Head of caudate nucleus (tissue), 42 donors: ENCODE results near the gene CCDC192.

Source experiments
- DNase-seq, 42 donors: peaks; one replicate each; pipeline versions ENCODE4 v3.0.0 to v3.0.0-alpha.2; 2020 to 2021; ENCODE audit warnings: mixed read lengths in 7 of 42
- intact Hi-C: fragments of 100-400 bp; cut with DNase I; formaldehyde crosslinking; loops from one replicate; pipeline ENCODE4 v1.15.0; 2022

CCDC192 gene

GRCh38 chr5:127959152-127959764 lies 256.1 kb downstream of the CCDC192 start:
- intact Hi-C loops: no loop called here
- DNase-seq: peak in 40 of 42 donors; percentile 17 to 80 (median 55)

DNA sequence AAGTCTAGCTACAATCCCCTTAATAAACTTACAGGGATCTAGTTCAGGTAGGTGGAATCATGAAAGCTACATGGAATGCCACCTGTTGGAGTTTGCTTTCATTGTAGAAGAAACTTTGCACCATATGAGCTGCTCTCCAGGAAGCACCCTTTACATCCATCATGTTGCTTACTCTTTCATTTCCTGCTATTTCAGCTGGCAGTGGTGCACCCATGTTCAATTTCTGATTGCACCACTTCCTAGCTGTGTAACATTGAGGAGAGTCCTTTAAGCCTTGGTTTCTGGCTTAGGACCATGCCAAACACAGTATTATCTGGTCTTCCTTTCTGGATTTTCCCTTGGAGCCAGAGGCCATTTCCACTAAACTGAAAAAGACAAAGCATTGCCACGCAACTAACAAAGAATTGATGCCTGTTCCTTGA lies 257.1 kb downstream of the CCDC192 start:
- no peak for DNase-seq
- intact Hi-C loops: no loop called here

- intact Hi-C loops: no loop called here
Observed at GRCh38 chr5:127961006-127961762, 258.0 kb downstream of the CCDC192 start.

DNA sequence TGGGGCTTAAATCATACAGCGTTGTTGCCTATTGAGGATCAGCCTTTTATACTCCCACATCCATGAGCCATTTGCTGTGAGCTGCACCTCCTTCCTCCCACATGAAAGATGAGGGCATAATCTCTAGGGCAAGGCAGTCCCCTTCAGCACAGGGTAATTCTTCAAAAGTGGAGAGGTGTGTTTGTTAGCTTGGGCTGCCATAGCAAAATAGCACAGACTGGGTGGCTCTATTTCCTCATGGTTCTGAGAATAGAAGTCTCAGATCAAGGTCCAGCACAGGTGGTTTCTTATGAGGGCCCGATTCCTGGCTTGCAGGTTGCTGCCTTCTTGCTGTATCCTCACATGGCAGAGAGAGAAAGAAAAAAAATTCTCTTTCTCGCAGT lies 258.6 kb downstream of the CCDC192 start:
- intact Hi-C loops: no loop called here
- no peak for DNase-seq

More at GRCh38 chr5:127961006-127961762, 258.0 kb downstream of the CCDC192 start:
- no peak for DNase-seq

- intact Hi-C loops: no loop called here
- DNase-seq: no peak
Observed at GRCh38 chr5:127962491-127962890, 259.3 kb downstream of the CCDC192 start.

DNA sequence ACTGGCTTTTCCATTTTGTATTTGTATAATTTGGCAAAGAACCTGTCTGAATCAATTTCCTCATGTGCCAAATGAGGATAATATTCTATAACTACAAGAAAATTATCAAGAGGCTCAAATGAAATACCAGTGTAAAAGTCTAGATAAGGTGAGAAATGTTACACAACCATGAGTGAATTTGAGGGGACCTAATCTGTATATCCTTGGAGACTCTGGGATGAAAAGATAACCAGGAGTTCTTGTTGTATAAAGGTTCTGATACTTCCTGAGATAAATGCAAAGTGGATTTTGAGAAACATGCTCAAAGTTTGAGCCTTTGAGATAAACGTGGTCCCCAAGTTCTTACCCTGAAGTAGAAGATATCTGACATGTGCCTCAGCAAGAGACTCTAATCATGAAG lies 260.0 kb downstream of the CCDC192 start:
- intact Hi-C loops: no loop called here
- no peak for DNase-seq

GRCh38 chr5:127963931-127964330 lies 260.7 kb downstream of the CCDC192 start:
- intact Hi-C loops: no loop called here

GRCh38 chr5:127967323-127967982 lies 264.3 kb downstream of the CCDC192 start:
- DNase-seq: no peak
- intact Hi-C loops: no loop called here

More at GRCh38 chr5:127963931-127964330, 260.7 kb downstream of the CCDC192 start:
- DNase-seq: no peak

- intact Hi-C loops: no loop called here
Observed at GRCh38 chr5:127967983-127968592, 264.9 kb downstream of the CCDC192 start.

DNA sequence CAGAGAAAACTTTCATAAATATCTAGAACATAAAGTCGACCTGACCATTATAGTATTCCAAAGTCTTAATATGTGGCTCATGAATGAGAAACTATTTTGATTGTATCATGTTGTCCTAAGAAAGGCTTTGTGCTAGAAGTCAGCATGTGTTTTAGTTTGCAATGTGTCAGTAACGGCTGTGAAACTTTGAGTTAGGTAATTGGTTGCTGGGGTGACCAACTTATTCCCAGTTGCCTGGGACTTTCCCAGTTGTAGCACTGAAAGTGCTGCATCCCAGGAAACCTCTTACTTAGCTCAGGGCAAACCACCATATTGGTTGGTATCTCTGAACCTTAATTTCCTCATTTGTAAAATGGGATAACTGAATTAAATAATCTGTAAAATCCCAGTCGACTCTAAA lies 265.8 kb downstream of the CCDC192 start:
- intact Hi-C loops: no loop called here
- no peak for DNase-seq

More at GRCh38 chr5:127967983-127968592, 264.9 kb downstream of the CCDC192 start:
- no peak for DNase-seq

DNA sequence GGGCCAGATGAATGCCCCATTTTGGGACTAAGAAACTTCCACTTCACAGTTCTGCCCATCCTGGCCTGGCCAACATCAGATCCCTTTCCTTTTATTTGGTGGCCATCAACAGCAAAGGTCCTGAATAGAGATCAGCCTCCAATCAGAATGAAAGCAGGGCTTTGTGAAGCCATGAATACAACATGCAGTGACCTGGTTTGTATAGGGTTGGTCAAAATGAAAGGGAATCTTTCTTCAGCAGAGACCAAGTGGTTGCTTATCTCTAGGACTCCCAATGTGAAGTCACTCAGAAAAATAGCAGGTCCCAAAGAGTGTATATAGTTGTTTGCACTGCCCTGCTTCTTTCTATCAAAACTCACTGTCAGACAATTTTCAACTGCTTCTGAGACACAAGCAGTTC lies 266.5 kb downstream of the CCDC192 start:
- DNase-seq: peak in 2 of 42 donors; percentile 5 to 24
- intact Hi-C loops: no loop called here

DNA sequence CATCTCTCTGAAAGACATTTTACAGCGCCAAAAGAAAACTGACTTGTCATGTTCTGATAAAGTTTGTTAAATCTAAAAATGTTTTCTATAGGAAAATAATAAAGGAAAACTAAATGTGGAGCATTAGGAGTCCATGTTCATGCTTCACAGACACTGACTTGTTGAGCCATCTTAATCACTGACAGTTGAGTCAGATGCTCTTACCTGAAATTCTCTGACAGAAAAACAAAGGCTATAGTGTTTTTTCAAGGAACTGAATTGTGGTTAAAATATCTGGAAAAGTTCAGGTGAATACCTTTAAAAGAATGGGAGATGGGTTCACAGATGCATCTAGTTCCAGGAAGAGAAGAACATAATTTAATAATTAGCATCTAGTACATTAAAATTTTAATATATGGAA lies 266.9 kb downstream of the CCDC192 start:
- DNase-seq: no peak
- intact Hi-C loops: no loop called here

DNA sequence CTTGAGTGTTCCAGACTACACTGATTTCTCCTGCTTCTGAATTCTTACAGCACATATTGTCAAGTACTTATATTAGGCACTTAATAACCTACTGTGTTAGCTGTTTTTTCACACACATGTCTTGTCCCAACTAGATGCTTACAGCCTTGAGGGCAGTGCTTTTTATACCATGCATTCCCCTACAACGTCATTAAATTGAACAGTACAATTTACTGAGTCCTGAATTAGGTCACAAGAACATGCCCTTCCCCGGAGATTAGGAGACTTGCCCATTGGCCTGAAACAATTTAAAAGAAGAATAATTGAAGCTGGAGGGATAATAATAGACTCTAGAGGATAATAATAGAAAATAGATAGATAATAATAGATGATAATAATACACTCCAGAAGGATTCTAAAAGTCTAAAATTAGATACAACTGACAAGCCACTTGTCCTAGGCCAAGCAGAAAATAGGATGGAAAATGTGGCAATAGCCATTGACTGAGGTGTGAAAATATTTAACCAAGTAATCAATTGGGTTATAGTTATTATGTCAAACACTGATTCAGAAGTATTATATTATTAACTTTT lies 267.7 kb downstream of the CCDC192 start:
- DNase-seq: no peak
- intact Hi-C loops: no loop called here

DNA sequence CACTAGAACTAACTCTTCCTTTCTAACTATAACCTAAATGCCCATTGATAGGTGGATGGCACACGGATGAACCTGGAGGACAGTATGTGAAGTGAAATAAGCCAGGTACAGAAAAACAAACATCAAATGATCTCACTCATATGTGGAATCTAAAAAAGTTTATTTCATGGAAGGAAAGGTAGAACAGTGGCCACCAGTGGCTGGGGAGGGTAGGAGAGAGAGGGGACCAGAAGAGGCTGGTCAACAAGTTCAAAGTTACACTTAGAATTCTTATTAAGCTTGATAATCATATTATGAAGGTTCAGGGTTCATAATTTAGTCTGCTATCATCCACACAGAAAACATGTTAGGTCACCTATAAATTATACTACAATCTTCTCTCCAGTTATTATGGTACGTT lies 272.8 kb downstream of the CCDC192 start:
- no peak for DNase-seq
- intact Hi-C loops: no loop called here

DNA sequence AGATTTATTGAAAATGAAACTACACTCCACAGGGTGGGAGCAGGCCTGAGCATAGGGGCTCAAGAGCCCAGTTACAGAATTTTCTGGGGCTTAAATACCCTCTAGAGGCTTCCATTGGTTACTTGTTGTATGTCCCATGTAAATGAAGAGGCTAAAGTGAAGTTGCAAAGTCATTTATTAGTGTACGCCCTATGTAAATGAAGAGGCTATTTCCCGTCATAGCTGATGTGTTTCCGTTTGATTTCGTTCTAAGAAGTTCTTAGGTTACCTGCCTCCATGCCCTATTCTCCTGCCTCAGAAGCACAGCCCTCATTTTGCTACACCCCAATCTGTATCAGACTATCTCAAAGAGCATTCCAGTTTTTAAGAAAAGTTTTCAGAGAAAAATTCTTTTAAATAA lies 273.3 kb downstream of the CCDC192 start:
- intact Hi-C loops: no loop called here
- DNase-seq: no peak

GRCh38 chr5:127976991-127977717 lies 274.0 kb downstream of the CCDC192 start:
- intact Hi-C loops: no loop called here
- DNase-seq: no peak

GRCh38 chr5:127978738-127979300 lies 275.6 kb downstream of the CCDC192 start:
- DNase-seq: no peak
- intact Hi-C loops: no loop called here

DNA sequence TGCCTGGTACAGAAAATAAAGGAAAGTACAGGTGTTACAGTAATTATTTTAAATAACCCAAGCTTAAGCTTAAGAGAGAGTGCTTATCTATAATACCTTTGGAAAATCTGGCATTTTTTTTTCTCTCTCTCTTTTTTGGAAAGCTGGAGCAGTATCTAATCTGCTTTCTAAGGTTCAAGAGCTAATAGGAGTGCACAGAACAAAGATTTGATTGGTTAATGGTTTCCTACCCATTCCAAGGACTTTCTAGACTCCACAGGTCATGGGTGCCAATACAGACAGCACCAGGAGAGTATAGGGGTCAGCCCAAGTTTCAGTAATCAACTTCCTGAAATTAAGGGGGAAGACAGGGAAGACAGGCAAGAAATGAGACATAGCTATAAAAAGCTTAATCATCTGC lies 276.3 kb downstream of the CCDC192 start:
- DNase-seq: no peak
- intact Hi-C loops: no loop called here

DNA sequence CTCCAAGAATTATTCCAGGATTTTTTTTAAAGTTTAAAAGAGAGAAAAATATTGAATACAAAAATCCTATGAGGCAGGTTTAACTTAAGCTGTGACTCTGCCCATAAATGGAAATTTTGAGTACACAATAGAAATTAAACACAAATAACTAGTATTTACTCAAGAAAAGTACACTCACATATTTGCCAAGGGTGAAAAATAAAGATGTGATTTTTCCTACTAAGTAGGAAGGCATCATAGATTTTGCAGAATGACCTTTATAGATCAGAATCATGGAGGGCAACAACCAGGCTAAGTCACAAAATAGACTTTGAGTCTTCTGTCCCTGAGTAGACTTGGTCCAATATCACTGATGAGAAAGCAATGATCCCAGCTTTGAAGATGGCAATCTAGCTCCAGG lies 277.7 kb downstream of the CCDC192 start:
- no peak for DNase-seq
- intact Hi-C loops: no loop called here
